H9 (cell line): Measurements from ENCODE around the gene KDM2A. TPM values are rescaled to one million over a fixed set of nuclear protein-coding genes. Genes with fewer than 3 reads are reported as not detected.
A peak's percentile ranks its signal among the peaks of the same experiment; 100 is the strongest.

Source experiments
- DNase-seq: peaks from one replicate; pipeline ENCODE4 v3.0.0-alpha.2; 2017
- H2AFZ ChIP-seq: one replicate; pipeline ENCODE4 v1.6.1; 2013; ENCODE audit warnings: mild to moderate bottlenecking, low read length, control low read depth, moderate library complexity
- H2AK5ac ChIP-seq: 2 replicates; pipeline ENCODE4 v1.6.1; 2013; ENCODE audit warnings: low read length, control low read depth, mixed read lengths; ENCODE audit not compliant: insufficient read length
- H2BK120ac ChIP-seq: one replicate; pipeline ENCODE4 v1.6.1; 2013; ENCODE audit warnings: low read depth, mild to moderate bottlenecking, low read length, control low read depth, inconsistent platforms; ENCODE audit not compliant: poor library complexity, severe bottlenecking
- H2BK12ac ChIP-seq: 2 replicates; pipeline ENCODE4 v1.6.1; 2013; ENCODE audit warnings: low read length, control low read depth, mixed read lengths, low read depth; ENCODE audit not compliant: insufficient read length
- H2BK15ac ChIP-seq: 2 replicates; pipeline ENCODE4 v1.6.1; 2013; ENCODE audit warnings: low read depth, low read length, control low read depth
- H2BK20ac ChIP-seq: one replicate; pipeline ENCODE4 v1.6.1; 2013; ENCODE audit warnings: low read depth, mild to moderate bottlenecking, low read length, control low read depth, inconsistent platforms; ENCODE audit not compliant: poor library complexity, severe bottlenecking
- H2BK5ac ChIP-seq: 2 replicates; pipeline ENCODE4 v1.6.1; 2013; ENCODE audit warnings: low read length, control low read depth, mixed read lengths; ENCODE audit not compliant: insufficient read length
- H3K14ac ChIP-seq: 2 replicates; pipeline ENCODE4 v1.6.1; 2013; ENCODE audit warnings: low read length, control low read depth; ENCODE audit not compliant: insufficient read depth
- H3K18ac ChIP-seq: 2 replicates; pipeline ENCODE4 v1.6.1; 2013; ENCODE audit warnings: low read depth, mild to moderate bottlenecking, mixed read lengths, low read length, control low read depth; ENCODE audit not compliant: insufficient read length
- H3K23ac ChIP-seq: 2 replicates; pipeline ENCODE4 v1.6.1; 2013; ENCODE audit warnings: low read length, control low read depth, mixed read lengths, low read depth; ENCODE audit not compliant: insufficient read length
- H3K23me2 ChIP-seq: 2 replicates; pipeline ENCODE4 v1.6.1; 2013; ENCODE audit warnings: low read depth, mild to moderate bottlenecking, mixed read lengths, low read length, control low read depth; ENCODE audit not compliant: insufficient read length, poor library complexity, severe bottlenecking
- H3K27ac ChIP-seq: 2 replicates; pipeline ENCODE4 v1.5.1; 2013; ENCODE audit warnings: low read length, control low read depth, mixed read lengths, low read depth; ENCODE audit not compliant: insufficient read length
- H3K27me3 ChIP-seq: 2 replicates; pipeline ENCODE4 v1.6.1; 2013; ENCODE audit warnings: low read length, control low read depth, inconsistent platforms; ENCODE audit not compliant: insufficient read depth
- H3K4ac ChIP-seq: 2 replicates; pipeline ENCODE4 v1.6.1; 2013; ENCODE audit warnings: low read depth, mild to moderate bottlenecking, control low read depth, inconsistent platforms, low read length, moderate library complexity
- H3K4me1 ChIP-seq: 2 replicates; pipeline ENCODE4 v1.6.1; 2013; ENCODE audit warnings: low read length, control low read depth, inconsistent platforms; ENCODE audit not compliant: insufficient read depth
- H3K4me2 ChIP-seq: 2 replicates; pipeline ENCODE4 v1.6.1; 2013; ENCODE audit warnings: low read length, control low read depth, mixed read lengths; ENCODE audit not compliant: insufficient read length, insufficient read depth
- H3K56ac ChIP-seq: 2 replicates; pipeline ENCODE4 v1.6.1; 2013; ENCODE audit warnings: low read depth, mild to moderate bottlenecking, mixed read lengths, low read length, control low read depth; ENCODE audit not compliant: insufficient read length
- H3K79me1 ChIP-seq: 2 replicates; pipeline ENCODE4 v1.6.1; 2013; ENCODE audit warnings: low read depth, mild to moderate bottlenecking, moderate library complexity, low read length, control low read depth, inconsistent platforms; ENCODE audit not compliant: insufficient read depth, poor library complexity, severe bottlenecking
- H3K79me2 ChIP-seq: 2 replicates; pipeline ENCODE4 v1.6.1; 2013; ENCODE audit warnings: low read length, control low read depth, inconsistent platforms; ENCODE audit not compliant: insufficient read depth
- H3K9ac ChIP-seq: 2 replicates; pipeline ENCODE4 v1.6.1; 2013; ENCODE audit warnings: low read length, control low read depth, mixed read lengths; ENCODE audit not compliant: insufficient read length; ENCODE audit errors: extremely low read depth
- H3K9me3 ChIP-seq: one replicate; pipeline ENCODE4 v1.6.1; 2013; ENCODE audit warnings: low read depth, low read length, inconsistent platforms; ENCODE audit not compliant: control insufficient read depth
- H3T11ph ChIP-seq: one replicate; pipeline ENCODE4 v1.6.1; 2013; ENCODE audit warnings: mild to moderate bottlenecking, low read length, control low read depth, inconsistent platforms
- H4K20me1 ChIP-seq: one replicate; pipeline ENCODE4 v1.6.1; 2013; ENCODE audit not compliant: control insufficient read depth, insufficient read length, insufficient read depth
- H4K5ac ChIP-seq: 2 replicates; pipeline ENCODE4 v1.6.1; 2013; ENCODE audit warnings: low read depth, mild to moderate bottlenecking, mixed read lengths, low read length, control low read depth; ENCODE audit not compliant: insufficient read length
- H4K8ac ChIP-seq: replicated peaks from 2 replicates; pipeline ENCODE4 v1.6.1; 2013; ENCODE audit warnings: low read length, control low read depth, mixed read lengths, low read depth; ENCODE audit not compliant: insufficient read length
- H4K91ac ChIP-seq: 2 replicates; pipeline ENCODE4 v1.6.1; 2013; ENCODE audit warnings: low read depth, mild to moderate bottlenecking, moderate library complexity, mixed read lengths, low read length, control low read depth; ENCODE audit not compliant: insufficient read length
- H3K27ac Mint-ChIP-seq, 3 experiments: 2 replicates in 2 of 3; 3 replicates in 1 of 3; pipeline ENCODE4 v1.8.0; 2020 to 2021; ENCODE audit warnings: mixed read lengths in 3 of 3, mild to moderate bottlenecking in 1 of 3, moderate library complexity in 1 of 3
- H3K27me3 Mint-ChIP-seq: 2 replicates; pipeline ENCODE4 v1.8.0; 2021; ENCODE audit warnings: low read depth, mild to moderate bottlenecking, moderate library complexity, mixed read lengths
- H3K36me3 Mint-ChIP-seq, 3 experiments: 2 replicates in 2 of 3; 3 replicates in 1 of 3; pipeline ENCODE4 v1.8.0; 2020 to 2021; ENCODE audit warnings: low read depth in 3 of 3, mixed read lengths in 3 of 3; ENCODE audit not compliant: insufficient read depth in 1 of 3
- H3K4me1 Mint-ChIP-seq, 2 experiments: 2 replicates each; pipeline ENCODE4 v1.8.0; 2020; ENCODE audit warnings: mixed read lengths in 2 of 2
- H3K4me3 Mint-ChIP-seq, 2 experiments: 2 replicates in 1 of 2; 3 replicates in 1 of 2; pipeline ENCODE4 v1.8.0; 2020 to 2021; ENCODE audit warnings: mild to moderate bottlenecking in 2 of 2, mixed read lengths in 2 of 2, moderate library complexity in 1 of 2
- H3K9me3 Mint-ChIP-seq, 2 experiments: 2 replicates in 1 of 2; 3 replicates in 1 of 2; pipeline ENCODE4 v1.8.0; 2020; ENCODE audit warnings: mild to moderate bottlenecking in 2 of 2, mixed read lengths in 2 of 2, moderate library complexity in 1 of 2
- WGBS: extraction: QIAGEN DNeasy Blood & Tissue Kit; methylation state at CpG from one replicate; pipeline ENCODE4 v1.1.7; 2013; ENCODE audit warnings: missing lambda C conversion rate, low lambda C conversion rate, mixed read lengths; ENCODE audit not compliant: insufficient read length; ENCODE audit errors: extremely low coverage; 5-methylcytosine and 5-hydroxymethylcytosine counted together
- total RNA-seq: library from RNA; stranded (reverse); gene quantifications from 2 replicates; pipeline ENCODE4 v1.2.1, GENCODE V29; 2021
- TF ChIP-seq, protein P1 (sequence below): fragments of 200-600 bp; sonication (generic); conservative IDR thresholded peaks from 3 replicates; pipeline ENCODE4 v1.8.0; 2021; ENCODE audit warnings: antibody characterized with exemption, mild to moderate bottlenecking

Gene KDM2A
- total RNA-seq, 1 experiment from 2014 or later = 85.9 TPM

DNA sequence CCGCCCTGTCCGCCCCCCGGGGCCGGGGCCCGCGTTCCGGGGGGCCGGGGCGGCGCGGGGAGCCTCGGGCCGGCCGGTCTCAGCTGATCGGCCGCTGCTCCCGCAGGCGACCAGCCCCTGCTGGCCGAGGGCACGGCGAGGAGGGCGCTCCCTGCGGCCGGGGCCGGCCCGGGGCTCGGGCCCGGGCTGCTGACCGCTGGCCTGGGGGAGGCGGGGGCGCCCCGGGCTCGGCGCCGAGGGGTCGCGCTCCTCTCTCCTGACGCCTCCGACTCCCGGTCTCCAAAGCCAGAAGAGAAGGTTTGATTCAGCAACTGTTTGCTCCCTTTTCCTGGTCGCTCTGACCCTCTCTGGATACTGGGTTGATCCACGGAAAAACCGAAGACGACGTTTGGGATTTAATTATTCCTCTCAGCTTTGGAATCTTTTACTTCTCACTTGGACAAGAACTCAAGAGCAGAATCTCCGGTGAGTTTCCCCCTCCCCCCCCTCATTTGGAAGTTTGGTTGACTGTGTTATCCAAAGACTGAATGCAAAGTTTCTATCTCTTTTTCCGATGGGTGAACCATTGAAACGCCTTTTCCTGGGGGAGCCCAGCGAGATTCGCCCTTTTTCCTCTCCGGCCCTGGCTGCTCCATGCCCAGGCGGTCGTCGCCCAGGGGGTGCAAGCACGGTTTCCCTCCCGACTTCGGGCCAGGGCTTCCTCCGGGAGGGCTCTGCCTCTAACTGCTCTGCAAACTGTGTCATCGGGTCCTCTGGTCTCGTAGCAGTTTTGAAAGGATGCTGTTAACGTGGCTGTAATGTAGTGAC is 725 bp downstream of the KDM2A start:
- Histone ChIP-seq H2AK5ac (no peak overlapping the region), H2AFZ (no peak overlapping the region), H4K8ac (no peak overlapping the region), H3K4me2 (peak overlapping the region; percentile 100), H2BK15ac (no peak overlapping the region), H2BK120ac (no peak overlapping the region), H3K4me1 (no peaks in the 10 kb centered on the region), H3K79me2 (peaks cover 27% of the 10 kb centered on the region; the same call in 1 of the 2 replicates), H2BK5ac (no peak overlapping the region), H3K4ac (no peak overlapping the region), H3K14ac (0 out of 2 replicates have a peak overlapping the region, but pooled peaks have one; percentile 45), H2BK12ac (no peak overlapping the region), H3K9me3 (no peaks in the 10 kb centered on the region), H3K23ac (no peak overlapping the region), H4K91ac (no peak overlapping the region), H3K79me1 (no peaks in the 10 kb centered on the region), H4K5ac (no peak overlapping the region), H3K27ac (no peak overlapping the region), H3K27me3 (no peaks in the 10 kb centered on the region), H3T11ph (no peak overlapping the region), H4K20me1 (no peaks in the 10 kb centered on the region), H3K23me2 (peaks cover 21% of the 10 kb centered on the region), H3K56ac (no peak overlapping the region), H3K9ac (peak overlapping the region; percentile 72), H3K18ac (no peak overlapping the region), H2BK20ac (no peak overlapping the region)
- Mint-ChIP-seq H3K27me3 (no peaks in the 10 kb centered on the region), H3K4me1 (peaks cover 24 to 28% of the 10 kb centered on the region in 2 experiments), H3K4me3 (peak overlapping the region; percentile 96 to 99), H3K9me3 (peaks cover 0 to 2% of the 10 kb centered on the region in 2 experiments; a peak in 2 of 5 replicates), H3K27ac (peak overlapping the region; percentile 91 to 98 (median 95)), H3K36me3 (peaks cover 7 to 17% (median 14%) of the 10 kb centered on the region in 3 experiments; a peak in 6 of 7 replicates)
- DNase-seq = no peak
- WGBS = no CpG with 5 or more reads among the region's 61 CpGs
- TF ChIP-seq, protein P1, sequence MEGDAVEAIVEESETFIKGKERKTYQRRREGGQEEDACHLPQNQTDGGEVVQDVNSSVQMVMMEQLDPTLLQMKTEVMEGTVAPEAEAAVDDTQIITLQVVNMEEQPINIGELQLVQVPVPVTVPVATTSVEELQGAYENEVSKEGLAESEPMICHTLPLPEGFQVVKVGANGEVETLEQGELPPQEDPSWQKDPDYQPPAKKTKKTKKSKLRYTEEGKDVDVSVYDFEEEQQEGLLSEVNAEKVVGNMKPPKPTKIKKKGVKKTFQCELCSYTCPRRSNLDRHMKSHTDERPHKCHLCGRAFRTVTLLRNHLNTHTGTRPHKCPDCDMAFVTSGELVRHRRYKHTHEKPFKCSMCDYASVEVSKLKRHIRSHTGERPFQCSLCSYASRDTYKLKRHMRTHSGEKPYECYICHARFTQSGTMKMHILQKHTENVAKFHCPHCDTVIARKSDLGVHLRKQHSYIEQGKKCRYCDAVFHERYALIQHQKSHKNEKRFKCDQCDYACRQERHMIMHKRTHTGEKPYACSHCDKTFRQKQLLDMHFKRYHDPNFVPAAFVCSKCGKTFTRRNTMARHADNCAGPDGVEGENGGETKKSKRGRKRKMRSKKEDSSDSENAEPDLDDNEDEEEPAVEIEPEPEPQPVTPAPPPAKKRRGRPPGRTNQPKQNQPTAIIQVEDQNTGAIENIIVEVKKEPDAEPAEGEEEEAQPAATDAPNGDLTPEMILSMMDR = no peak; the same call in 2 of the 3 replicates
